ENCODE measurements around the gene PRSS8.
"Not testable (repeated sequence)": the region's sequence is repeated elsewhere in the genome, so short reads cannot be mapped to it uniquely, and the experiment has no call there.

PRSS8 gene

DNA sequence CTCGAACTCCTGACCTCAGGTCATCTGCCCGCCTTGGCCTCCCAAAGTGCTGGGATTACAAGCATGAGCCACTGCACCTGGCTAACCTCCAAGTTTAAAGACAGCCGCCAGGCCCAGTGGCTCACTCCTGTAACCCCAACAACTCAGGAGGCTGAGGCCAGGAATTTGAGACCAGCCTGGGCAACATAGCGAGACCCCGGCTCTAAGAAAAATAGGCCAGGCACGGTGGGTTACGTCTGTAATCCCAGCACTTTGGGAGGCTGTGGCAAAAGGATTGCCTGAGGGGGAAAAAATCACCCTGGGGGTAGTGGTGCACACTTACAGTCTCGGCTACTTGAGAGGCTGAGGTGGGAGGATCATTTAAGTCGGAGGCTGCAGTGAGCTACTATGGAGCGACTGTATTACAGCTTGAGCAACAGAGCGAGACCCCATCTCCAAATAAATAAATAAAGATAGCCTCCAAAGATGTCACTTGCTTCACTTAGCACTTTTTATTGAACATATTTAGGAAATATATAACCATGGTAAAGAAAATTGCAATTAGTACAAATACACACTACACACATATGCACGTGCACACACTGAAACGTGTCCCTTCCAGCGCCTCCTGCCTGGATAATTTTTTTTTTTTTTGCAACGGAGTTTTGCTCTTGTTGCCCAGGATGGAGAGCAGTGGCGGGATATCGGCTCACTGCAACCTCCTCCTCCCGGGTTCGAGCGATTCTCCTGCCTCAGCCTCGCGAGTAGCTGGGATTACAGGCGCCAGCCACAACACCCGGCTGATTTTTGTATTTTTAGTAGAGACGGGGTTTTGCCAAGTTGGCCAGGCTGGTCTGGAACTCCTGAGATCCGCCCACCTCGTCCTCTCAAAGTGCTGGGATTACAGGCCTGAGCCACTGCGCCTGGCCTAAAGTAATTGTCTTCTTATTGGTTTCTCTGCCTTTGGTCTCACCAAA lies 28.7 kb downstream of the PRSS8 start:
- TF ChIP-seq, protein P1, sequence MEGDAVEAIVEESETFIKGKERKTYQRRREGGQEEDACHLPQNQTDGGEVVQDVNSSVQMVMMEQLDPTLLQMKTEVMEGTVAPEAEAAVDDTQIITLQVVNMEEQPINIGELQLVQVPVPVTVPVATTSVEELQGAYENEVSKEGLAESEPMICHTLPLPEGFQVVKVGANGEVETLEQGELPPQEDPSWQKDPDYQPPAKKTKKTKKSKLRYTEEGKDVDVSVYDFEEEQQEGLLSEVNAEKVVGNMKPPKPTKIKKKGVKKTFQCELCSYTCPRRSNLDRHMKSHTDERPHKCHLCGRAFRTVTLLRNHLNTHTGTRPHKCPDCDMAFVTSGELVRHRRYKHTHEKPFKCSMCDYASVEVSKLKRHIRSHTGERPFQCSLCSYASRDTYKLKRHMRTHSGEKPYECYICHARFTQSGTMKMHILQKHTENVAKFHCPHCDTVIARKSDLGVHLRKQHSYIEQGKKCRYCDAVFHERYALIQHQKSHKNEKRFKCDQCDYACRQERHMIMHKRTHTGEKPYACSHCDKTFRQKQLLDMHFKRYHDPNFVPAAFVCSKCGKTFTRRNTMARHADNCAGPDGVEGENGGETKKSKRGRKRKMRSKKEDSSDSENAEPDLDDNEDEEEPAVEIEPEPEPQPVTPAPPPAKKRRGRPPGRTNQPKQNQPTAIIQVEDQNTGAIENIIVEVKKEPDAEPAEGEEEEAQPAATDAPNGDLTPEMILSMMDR (IDR thresholded peaks at IDR 0.05; ENCODE audit: insufficient read depth, low read depth, low read length, missing control alignments): no peak
- DNase-seq (ENCODE audit: low read depth): no peak
- H3K4me3 ChIP-seq (ENCODE audit: low read length): no peak overlapping the region

DNA sequence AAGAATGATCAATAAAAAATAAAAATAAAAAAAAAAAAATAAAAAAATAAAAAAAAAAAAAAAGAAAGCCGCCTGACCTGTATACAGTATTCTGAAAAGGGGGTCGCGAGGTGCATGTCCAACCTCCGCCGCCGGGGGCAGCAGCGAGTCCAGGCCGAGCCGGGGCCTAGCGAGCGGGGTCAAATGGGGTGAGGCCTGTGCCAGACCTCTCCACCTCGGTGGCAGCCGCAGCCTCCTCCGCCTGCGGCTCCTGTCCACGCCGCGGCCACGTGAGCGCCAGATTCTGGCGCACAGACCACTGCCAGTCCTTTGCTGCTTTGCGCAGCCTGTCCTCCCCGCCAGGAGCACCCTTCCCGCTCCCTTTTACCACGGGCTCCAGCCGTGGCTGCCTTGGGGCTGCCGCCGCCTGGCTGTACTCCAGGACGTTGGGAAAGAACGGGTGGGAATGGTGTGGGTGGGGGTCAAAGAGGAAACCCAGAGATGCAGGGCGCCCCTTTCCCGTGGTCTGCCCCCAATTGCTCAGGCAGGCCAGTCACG lies 29.8 kb downstream of the PRSS8 start:
- peak; percentile 44 for DNase-seq (ENCODE audit: low read depth)
- H3K4me3 ChIP-seq (ENCODE audit: low read length): no peak overlapping the region
- TF ChIP-seq, protein P1 (IDR thresholded peaks at IDR 0.05; ENCODE audit: insufficient read depth, low read depth, low read length, missing control alignments): peak; percentile 68

DNA sequence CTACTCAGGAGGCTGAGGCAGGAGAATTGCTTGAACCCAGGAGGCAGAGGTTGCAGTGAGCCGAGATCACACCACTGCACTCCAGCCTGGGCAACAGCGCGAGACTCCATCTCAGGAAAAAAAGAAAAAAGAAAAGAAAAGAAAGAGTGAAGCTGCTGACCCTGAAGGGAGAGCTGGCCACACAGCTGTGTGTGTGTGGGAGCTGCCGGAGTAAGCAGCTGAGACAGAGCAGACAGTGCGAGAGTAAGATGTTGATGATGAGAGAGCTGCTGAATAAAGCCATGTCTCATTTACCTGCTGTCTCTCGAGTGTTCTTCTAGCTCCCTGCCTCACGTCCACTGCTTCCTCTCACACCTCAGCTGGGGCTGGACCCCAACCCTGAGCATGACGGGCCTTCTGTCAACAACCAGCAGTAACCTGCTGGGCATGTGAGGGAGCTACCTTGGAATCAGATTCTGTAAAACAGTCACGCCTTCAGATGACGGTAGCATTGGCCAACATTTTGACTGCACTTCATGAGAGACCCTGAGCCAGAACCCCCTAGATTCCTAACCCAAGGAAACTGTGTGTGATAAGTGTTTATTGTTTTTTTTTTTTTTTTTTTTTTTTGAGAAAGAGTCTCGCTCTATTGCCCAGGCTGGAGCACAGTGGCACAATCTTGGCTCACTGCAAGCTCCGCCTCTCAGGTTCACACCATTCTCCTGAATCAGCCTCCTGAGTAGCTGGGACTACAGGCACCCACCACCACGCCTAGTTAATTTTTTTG lies 34.5 kb downstream of the PRSS8 start:
- not testable (repeated sequence) for DNase-seq (ENCODE audit: low read depth); H3K4me3 ChIP-seq (ENCODE audit: low read length)

DNA sequence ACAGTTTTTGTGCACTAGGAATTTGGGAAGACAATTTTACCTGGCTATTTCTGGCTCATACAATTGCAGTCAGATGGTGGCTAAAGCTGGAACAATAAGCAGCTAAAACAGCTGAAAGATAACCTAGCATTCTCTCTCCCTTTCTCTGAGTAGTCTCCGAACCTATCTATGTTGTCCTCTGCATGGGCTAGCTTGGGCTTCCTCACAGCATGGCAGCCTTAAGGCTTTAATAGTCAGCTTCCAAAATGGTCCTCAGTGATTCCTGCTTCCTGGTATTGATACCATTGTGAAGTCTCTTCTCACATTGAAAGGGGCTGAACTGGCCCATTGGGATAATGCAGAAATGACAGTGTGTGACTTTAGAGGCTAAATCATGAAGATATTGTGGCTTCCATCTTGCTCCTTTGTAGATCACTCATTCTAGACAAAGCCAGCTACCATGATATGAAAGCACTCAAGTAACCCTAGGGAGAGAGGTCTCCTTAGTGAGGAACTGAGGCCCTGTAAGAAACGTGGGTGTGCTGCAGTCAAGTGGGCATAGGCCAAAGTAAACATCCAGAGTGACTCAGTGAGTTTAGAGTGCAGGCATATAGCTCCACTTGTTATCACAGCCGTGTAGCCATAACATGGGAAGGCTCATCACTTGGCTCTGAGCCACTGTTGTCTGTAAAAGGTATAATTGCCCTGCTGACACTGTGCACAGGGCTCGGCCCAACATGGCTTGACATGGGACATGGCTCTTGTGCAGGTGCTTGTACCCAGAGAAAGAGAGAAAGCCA lies 35.5 kb downstream of the PRSS8 start:
- no peak overlapping the region for H3K4me3 ChIP-seq (ENCODE audit: low read length)
- DNase-seq (ENCODE audit: low read depth): peak; percentile 36
- TF ChIP-seq, protein P1 (IDR thresholded peaks at IDR 0.05; ENCODE audit: insufficient read depth, low read depth, low read length, missing control alignments): no peak

DNA sequence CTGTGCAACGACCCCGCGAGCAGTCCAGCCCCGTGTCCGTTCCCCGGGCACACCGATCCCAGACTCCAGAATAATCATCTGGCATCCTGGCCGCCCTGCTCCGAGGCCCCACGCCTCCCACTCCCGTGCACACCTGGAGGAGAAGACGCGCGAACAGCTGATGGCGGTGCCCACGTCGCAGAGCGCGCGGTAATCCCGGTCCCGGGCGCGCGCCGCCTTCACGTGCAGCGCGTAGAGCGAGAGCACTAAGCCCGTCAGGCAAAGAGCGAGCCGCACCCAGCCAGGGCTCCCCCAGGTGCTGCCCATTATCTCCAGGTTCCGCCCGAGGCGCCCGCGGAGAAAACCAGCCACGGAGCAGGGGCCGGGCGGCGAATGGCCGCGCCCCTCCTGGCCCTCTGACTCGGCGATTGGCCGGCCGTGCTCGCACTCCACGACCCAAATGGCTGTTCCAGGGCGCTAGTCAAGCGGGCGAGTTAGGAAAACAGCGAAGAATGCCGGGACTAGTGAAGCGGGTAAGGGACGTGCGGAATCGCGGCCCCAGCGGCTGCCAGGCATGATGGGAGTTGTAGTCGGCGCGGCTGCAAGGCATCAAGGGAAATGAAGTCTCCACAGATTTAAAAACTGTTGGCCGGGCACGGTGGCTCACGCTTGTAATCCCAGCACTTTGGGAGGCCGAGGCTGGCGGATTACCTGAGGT lies 41.0 kb downstream of the PRSS8 start, which contains the start of gene VKORC1:
Gene VKORC1, minus strand, starts transcription at position 374 of the 697 bp plus-strand sequence. Its CDS starts 68 bp downstream, at position 306.
- H3K4me3 ChIP-seq (ENCODE audit: low read length): peak within 1 kb of the TSS; percentile 87
- TF ChIP-seq, protein P1 (IDR thresholded peaks at IDR 0.05; ENCODE audit: insufficient read depth, low read depth, low read length, missing control alignments): no peak

DNA sequence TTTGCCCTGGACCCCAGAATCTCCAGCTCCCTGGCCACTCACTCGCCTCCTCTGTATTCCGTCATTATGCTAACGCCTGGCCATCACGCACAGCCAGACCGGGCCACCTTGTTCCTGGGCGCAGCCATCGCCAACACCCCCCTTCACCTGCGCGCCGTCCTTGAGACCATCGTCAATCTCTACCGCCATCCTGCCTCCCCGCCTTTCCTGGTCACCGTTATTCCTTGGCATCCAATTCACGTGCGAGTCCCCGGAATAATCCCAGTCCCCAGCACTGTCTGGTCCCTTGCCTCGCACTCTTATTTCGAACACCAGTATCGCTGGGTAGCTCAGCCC lies 41.5 kb downstream of the PRSS8 start:
- H3K4me3 ChIP-seq (ENCODE audit: low read length): peak overlapping the region; percentile 87

More for the DNA sequence above, 41.0 kb downstream of the PRSS8 start, which contains the start of gene VKORC1:
- DNase-seq (ENCODE audit: low read depth): peak; percentile 99

More for the DNA sequence above, 41.5 kb downstream of the PRSS8 start:
- TF ChIP-seq, protein P1 (IDR thresholded peaks at IDR 0.05; ENCODE audit: insufficient read depth, low read depth, low read length, missing control alignments): no peak
- peak; percentile 16 for DNase-seq (ENCODE audit: low read depth)

All from epithelial cell of esophagus (primary cell).